22Rv1 (cell line): ENCODE measurements around the gene IFT22.
"Not testable (repeated sequence)": the region's sequence is repeated elsewhere in the genome, so short reads cannot be mapped to it uniquely, and the experiment has no call there.

Source experiments
- H3K27ac ChIP-seq: fragments of 450-650 bp; 2 replicates; pipeline ENCODE4 v1.5.1; 2017
- CTCF ChIP-seq: fragments of 450-650 bp; IDR thresholded peaks from 2 replicates; pipeline ENCODE4 v1.5.1; 2017; ENCODE audit warnings: mild to moderate bottlenecking
- ZFX ChIP-seq: fragments of 450-650 bp; IDR thresholded peaks from 2 replicates; pipeline ENCODE4 v1.6.1; 2017; ENCODE audit warnings: antibody characterized with exemption, borderline replicate concordance

IFT22 gene

GRCh38 chr7:101362334-101363195, 41.0 kb upstream of the IFT22 start, which contains the start of gene COL26A1:
Gene COL26A1 (plus strand): TSS chr7:101362875. CDS start chr7:101363033, 158 bp downstream.
- TF ChIP-seq ZFX (no peak), CTCF (no peak)
- no peak within 1 kb of the TSS for H3K27ac ChIP-seq

- H3K27ac ChIP-seq, result no peak overlapping the region
- TF ChIP-seq ZFX, result no peak
Observed at GRCh38 chr7:101357433-101357832, 35.8 kb upstream of the IFT22 start.

DNA sequence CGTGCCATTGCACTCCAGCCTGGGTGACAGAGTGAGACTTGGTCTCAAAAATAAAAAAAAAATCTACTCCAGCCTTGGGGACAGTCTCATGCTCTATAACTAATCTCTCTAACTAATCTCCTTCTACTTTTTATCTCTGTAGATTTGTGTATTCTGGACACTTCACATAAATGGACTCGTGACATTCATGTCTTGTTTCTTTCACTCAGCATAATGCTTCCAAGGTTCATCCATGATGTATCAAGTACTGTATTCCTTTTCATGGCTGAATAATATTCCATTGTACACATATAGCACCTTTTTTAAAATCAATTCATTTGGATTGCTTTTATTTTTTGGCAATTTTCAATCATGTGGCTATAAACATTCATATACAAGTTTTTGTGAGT, 31.3 kb upstream of the IFT22 start:
- no peak for TF ChIP-seq CTCF
- TF ChIP-seq ZFX, result no peak
- peak overlapping the region; percentile 52 for H3K27ac ChIP-seq

DNA sequence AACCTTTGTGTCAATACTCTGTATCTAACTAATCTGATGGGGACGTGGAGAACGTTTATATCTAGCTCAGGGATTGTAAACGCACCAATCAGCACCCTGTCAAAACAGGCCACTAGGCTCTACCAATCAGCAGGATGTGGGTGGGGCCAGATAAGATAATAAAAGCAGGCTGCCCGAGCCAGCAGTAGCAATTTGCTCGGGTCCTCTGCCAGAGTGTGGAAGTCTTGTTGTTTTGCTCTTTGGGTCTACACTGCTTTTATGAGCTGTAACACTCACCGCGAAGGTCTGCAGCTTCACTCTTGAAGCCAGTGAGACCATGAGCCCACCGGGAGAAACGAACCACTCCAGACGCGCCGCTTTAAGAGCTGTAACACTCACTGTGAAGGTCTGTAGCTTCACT, 27.7 kb upstream of the IFT22 start:
- not testable (repeated sequence) for H3K27ac ChIP-seq

GRCh38 chr7:101348456-101349067, 26.9 kb upstream of the IFT22 start:
- not testable (repeated sequence) for H3K27ac ChIP-seq

- TF ChIP-seq ZFX (no peak), CTCF (no peak)
- no peak overlapping the region for H3K27ac ChIP-seq
Observed at GRCh38 chr7:101347477-101347876, 25.9 kb upstream of the IFT22 start.

DNA sequence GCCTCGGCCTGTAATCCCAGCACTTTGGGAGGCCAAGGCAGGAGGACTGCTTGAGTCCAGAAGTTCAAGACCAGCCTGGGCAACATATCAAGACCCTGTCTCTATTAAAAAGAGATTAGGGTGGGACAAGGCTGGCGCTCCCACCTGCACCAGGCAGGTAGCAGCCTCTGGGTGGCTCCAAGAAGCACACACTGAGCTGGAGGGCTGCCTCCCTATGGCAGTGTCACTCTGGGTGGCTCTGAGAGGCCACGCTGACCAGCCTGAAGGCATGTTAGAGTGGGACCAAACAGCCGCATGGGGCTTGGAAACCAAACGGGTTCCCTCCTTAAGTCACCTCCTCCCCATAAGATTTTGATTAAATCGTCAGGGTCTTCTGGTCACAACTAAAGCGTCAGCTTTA, 21.3 kb upstream of the IFT22 start:
- H3K27ac ChIP-seq, result no peak overlapping the region
- TF ChIP-seq CTCF, result no peak
- TF ChIP-seq ZFX, result no peak

DNA sequence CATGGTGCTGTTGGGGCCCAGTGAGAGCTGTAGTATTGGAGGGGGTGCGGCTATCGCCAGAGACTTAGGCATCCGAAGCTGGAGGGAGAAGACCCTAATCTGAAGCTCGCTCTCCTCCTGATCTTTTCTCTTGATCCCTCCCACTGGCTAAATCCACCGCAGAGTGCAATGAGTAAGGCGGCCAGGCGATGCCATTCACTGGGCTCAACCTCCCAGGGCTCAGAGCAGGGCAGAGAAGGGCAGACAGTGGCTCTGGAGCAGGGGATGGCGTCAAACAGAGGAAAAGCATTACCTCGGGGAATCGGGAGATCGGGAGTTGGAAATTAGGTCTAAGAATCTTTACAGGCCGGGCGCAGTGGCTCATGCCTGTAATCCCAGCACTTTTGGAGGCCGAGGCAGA, 18.8 kb upstream of the IFT22 start:
- no peak overlapping the region for H3K27ac ChIP-seq
- TF ChIP-seq CTCF, result no peak

GRCh38 chr7:101333912-101334311, 12.3 kb upstream of the IFT22 start:
- TF ChIP-seq ZFX (no peak), CTCF (no peak)
- H3K27ac ChIP-seq, result no peak overlapping the region
